GM18502 (cell line): ENCODE measurements around the gene SLC35A1.

ENCODE experiments used
- ATAC-seq: cut with Tn5 transposase; IDR thresholded peaks from one replicate; pipeline ENCODE4 v1.9.1; 2021; ENCODE audit warnings: mild to moderate bottlenecking; ENCODE audit not compliant: unreplicated experiment, poor library complexity

SLC35A1 gene

DNA sequence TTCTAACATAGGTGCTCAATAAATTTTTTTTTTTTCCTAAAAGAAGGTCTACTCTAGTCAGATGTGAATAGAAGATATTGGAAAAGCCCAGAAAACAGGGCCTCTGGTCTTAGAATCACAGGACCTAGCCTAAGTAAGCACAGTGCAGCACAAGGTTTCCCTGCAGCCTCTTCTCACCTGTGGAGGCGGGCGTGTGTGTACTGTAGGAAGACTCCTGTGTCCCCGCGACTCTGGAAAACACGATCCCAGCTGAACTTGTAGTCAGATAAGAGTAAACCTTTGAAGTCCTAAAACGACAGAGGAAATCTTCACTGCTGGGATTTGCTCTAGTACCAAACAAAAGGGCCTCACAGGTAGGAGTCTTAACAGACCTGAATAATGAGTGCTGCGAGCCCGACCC lies 45.7 kb downstream of the SLC35A1 start:
- ATAC-seq: no peak

DNA sequence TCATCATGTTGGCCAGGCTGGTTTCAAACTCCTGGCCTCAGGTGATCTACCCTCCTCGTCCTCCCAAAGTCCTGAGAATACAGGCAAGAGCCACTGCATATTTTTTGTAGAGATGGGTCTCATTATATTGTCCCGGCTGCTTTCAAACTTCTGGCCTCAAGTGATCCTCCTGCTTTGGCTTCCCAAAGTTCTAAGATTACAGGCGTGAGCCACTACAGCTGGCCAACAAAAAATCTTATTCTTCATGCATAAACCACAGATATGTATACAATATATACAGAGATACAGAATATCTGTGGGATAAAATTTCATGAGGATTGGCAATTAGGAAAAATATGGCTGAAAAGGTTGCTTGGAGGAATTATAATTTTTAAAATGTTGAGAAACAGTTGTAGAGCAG lies 49.9 kb downstream of the SLC35A1 start:
- ATAC-seq: no peak

DNA sequence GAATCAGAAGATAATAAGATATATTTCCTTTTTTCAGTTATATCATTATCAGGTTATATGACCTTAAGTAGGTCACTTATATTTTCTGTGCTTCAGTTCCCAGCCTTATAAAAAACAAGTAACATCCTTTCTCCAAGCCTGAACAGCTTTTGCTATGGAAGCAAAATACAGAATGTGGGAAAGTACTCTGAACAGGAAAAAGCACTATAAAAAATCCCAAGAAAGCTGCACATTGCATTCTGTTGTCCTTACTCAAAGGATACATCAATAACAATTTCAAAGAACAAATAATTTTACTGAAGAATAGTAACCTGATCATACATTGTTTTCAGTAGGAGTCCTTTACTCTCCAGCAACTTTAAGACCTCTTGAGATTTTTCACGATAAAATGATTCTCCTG lies 56.4 kb downstream of the SLC35A1 start:
- no peak for ATAC-seq

DNA sequence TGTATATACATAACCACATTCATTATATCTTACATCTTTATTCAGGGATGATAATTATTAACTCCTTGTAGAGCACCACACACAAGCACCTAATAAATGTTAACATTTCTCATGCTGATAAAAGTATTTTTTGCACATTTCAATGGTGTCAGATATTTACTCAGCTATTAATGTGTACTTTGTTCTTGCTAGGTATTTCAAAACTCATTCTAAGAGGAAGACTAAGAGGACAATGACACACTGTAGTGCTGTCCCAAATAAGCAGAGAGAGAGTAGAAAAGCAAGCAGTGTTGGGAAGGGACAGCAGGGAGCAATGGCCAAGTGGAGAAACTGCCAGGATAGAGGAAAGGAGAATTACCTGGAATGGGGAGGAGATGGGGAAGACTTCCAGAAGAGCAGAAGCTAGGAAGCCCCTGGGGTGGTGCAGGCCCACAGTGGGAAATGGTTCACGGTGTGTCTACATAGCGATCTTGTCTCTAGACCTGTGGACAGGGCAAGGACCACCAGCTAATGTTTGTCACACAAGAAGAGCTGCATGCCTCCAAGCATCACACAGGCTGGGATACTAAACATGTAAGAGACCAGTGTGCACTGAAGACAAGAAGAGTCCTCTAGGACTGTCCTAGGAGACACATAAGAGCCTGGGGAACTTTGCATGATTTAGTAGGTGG lies 61.7 kb downstream of the SLC35A1 start:
- no peak for ATAC-seq

DNA sequence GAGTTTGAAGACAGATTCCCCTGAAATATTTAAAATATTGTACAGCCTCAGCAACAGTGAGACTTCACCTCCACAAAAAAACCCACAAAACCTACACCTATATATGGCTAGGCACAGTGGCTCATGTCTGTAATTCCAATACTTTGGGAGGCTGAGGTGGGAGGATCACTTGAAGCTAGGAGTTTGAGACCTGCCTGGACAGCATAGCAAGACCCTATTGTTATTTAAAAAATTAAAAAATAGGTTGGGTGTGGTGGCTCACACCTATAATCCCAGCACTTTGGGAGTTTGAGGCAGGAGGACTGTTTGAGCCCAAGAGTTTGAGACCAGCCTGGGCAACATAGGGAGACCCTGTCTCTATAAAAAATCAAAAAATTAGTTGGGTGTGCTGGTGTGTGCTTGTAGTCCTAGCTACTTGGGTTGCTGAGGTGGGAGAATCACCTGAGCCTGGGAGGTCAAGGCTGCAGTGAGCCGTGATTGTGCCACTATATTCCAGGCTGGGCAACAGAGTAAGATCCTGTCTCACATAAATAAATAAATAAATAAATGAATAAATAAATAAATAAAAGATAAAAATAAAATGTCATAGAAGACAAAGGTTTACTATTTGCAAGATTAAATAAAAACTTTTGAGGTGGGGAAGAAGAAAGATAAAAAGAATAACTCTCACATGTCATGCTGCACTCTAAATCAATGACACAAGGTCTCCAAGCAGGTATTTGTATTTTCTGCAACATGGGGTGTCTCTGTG lies 65.9 kb downstream of the SLC35A1 start:
- ATAC-seq: no peak

DNA sequence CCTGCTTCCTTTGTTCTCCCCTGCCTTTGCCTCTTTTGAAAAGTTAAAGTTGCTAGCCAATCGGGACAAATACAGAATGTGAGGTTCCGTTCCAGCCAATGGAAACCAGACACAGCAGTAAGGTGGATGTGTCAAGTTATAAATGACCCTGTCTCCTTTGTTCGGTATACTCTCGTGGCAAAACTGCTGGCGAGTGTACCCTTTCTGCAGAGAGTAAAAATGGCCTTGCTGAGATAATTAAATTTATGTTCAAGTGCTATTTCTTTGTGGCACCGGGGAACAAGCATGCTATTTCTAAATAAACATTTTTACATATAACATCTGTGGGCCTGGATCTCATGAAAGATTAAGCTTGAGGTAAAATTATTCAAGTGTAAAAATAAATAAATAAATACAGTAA lies 66.8 kb downstream of the SLC35A1 start:
- ATAC-seq: no peak

DNA sequence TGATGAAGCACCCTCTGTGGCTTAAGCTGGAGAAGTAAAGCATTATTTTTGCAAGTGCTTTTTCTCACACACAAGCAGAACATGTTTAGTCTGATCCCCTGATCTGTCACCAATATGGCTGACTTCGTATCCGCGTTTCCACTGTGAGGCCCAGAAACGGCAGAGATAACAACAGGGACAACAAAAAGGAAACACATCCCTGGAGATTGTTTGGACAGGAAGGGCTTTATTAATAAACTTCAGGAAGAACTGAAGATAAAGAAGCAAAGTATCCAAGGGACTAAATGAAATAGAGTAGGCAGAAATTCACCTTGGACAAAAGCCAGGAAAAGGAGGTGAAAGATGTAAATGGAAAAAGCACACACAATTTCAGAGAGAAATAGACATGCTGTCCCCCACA lies 67.8 kb downstream of the SLC35A1 start:
- ATAC-seq: no peak

DNA sequence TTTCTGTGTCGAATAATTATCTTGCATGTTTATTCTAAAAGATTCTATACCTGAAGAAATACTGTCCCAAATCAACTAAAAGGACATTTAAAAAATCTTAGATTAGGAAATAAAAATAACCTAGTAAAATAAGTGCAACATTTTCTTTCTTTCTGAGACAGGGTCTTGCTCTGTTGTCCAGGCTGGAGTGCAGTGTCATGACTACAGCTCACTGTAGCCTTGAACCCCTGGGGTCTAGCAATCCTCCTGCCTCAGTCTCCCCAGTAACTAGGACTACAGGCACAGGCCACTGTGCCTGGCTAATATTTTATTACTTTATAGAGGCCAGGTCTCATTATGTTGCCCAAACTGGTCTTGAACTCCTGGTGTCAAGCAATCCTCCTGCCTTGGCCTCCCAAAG lies 68.3 kb downstream of the SLC35A1 start:
- ATAC-seq: no peak

DNA sequence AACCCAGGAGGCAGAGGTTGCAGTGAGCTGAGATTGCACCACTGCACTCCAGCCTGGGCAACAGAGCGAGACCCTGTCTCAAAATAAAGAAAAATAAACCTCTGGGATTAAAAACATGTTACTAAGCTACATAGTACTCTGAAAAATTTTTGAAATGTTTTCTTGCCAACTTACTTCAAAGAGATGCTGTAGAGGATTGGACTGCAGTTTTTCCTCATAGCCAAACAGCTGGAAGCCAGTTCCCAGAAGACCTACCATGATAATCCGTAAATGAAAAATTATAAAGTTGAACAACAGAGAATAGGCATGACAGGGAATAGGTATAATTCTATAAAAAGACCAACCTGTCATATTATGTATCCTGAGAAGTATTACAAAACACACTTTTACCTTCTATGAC lies 69.0 kb downstream of the SLC35A1 start:
- no peak for ATAC-seq

DNA sequence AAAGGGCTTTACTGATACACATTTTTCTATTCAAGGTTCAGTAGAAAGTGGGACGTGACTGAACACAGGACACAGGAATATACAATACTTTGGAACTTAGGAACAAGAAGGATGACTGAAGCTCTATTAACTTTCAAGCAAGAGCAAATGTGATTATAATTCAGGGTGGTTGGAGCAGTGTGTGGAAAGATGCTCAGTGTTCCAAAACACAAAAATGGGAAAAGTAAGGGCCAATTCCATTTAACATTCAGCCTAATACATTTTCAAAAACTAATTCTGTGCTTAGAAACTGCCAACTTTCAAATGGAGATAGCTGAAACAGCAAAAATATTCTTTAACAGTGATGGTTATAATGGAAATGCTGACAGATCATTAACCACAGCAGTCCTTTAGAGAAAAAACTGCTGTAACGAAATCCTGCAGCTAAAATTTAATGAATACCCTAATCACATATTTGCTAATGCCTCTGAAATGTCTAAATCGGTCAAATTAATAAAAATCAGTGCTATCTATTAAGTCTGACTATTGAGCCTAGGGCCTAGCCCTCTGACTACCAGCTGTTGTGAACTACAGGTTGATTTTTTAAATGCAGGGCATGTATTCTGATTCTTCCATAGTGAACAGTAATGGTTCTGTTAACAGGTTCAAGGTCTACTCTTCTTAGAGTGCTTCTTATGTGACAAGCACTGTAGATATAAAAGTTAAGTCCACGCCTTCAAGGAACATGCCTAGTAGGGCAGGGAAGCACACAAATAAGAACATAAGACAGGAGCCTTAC lies 71.1 kb downstream of the SLC35A1 start:
- ATAC-seq: no peak

DNA sequence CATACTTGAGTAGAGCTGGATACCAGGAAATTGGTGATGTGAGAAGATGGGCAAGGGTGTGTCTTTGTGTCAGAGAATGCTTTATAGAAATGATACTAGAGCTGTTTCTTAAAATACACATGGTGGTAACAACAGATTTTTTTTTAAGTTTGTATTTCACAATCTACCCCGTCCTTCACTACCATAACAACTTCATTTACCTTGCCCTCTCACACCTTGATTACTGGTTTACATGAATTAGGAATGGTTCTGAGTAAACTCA lies 71.6 kb downstream of the SLC35A1 start:
- ATAC-seq: no peak

DNA sequence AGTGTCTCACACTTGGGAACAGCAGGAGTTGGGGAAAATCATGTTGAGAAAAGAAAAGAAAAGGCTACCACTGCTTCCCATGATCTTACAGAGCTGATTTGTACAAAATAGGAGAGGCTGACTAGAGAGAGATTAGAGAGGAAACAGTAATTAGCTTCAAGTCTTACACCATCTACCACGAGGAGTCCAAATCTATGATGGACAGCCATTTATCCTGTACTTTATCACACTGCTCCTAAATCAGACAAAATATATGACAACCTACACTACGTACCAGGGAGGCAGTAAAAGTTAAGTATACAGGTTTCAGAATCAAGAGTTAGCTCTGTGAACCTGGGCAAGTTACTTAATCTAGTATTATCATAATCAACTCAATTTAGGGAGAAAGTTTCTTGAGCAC lies 79.0 kb downstream of the SLC35A1 start:
- no peak for ATAC-seq

DNA sequence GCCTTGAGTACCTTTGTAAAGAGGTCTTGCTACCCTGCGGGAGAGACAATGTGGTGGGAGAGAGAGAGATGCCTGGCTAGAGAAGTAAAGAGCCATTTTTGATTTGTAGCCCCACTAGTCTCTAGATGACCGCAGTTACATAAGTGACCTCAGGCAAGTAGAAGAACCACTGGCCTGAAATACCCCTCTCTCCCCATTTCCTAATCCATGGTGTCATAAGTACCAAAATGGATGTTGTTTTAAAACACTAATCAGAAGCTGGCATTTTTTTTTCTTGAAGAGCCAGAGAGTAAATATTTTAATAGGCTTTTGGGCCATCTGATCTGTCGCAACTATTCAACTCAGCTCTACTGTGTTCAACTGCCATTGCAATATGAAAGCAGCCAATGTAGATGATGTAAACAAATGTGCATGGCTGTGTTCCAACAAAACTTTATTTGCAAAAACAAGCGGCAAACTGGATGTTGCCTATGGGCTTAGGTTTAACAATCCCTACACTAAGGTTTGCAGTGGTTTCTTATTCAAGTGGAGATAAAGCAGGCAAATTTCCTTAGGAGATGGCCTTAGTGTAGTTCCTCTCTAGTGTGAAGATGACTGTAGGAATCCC lies 80.5 kb downstream of the SLC35A1 start:
- no peak for ATAC-seq

DNA sequence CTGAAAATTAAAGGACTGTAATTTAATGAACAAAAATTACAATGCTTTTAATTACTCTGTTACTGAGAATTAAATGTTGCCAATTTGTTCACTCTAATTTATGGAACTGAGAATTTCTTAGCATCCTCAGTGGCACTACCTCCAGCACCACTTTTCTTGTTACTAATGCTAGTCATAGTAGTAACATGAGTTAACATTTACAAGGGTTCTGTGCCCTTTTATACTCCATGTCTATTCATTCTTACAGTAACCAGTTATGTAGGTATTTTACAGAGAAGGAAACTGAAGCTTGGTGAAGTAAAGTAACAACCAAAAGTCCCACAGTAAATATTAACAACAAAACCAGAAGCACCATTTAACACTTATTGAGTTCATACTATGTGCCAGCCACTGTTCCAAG lies 82.7 kb downstream of the SLC35A1 start:
- no peak for ATAC-seq

DNA sequence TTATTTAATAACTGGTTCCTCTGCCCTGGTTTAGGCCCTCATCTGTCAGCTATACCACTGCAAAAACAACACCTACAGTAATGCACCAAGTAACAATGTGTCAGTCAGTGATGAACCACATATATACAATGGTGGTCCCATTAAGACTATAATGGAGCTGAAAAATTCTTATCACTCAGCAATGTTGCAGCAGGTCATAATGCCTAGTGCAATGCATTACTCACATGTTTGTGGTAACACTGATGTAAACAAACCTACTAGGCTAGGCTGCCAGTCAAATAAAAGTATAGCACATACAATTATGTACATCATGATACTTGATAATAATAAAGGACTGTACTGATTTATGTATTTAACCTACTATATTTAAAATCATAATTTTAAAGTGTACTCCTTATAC lies 85.7 kb downstream of the SLC35A1 start:
- ATAC-seq: no peak

DNA sequence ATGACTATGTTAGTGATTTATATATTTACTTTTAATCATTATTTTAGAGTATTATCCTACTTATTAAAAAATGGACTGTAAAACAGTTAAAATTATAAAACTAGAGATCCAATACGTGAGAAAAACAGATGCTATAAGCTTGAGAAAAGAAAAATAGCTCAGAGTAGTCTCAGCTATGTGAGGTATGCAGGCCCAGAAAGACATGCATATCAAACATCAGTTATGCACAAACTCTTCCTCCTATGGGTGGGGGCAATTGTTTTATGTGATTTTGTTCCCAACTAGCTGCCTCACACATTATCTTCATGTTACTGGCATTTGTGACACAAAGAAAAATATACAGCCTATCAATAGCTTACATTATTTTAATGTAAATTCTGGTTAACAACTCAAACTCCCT lies 88.2 kb downstream of the SLC35A1 start:
- no peak for ATAC-seq
